HG03039 (cell line): ENCODE results near the gene LPIN3.

Experiments used
- ATAC-seq: cut with Tn5 transposase; IDR thresholded peaks from one replicate; pipeline ENCODE4 v1.9.1; 2021; ENCODE audit warnings: mild to moderate bottlenecking, moderate library complexity; ENCODE audit not compliant: unreplicated experiment

LPIN3 gene

DNA sequence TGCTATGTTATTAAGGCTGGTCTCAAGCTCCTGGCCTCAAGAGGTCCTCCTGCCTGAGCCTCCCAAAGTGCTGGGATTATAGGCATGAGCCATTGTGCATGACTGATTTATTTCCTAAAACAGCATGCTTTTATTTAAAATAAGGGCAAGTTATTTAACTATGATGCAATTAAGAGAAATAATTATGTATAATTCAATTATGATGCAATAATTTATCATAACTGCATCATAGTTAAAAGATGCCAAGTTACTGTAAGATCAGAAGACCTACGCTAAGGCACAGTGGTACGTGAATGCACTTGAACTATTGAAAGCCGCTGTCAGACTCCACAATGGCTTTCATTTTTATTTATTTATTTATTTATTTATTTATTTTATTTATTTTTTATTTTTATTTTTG is 50.3 kb downstream of the LPIN3 start:
- ATAC-seq: no peak

DNA sequence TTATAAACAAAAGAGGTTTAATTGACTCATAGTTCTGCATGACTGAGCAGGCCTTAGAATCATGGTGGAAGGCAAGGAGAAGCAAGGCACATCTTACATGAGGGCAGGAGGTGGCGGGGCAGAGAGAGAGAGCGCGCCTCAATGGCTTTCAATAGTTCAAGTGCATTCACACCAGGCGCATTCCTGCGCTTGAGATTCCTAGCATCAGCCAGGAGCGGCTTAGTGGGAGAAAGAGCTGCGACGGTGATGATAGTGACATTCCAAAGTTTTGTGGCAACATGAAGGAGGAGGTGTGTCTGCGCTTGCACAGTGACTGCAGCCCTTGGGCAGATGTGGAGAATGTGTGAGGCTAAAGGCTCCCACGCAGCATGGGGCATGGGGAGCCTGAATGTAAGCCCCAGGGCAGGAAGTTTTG is 51.0 kb downstream of the LPIN3 start:
- no peak for ATAC-seq

DNA sequence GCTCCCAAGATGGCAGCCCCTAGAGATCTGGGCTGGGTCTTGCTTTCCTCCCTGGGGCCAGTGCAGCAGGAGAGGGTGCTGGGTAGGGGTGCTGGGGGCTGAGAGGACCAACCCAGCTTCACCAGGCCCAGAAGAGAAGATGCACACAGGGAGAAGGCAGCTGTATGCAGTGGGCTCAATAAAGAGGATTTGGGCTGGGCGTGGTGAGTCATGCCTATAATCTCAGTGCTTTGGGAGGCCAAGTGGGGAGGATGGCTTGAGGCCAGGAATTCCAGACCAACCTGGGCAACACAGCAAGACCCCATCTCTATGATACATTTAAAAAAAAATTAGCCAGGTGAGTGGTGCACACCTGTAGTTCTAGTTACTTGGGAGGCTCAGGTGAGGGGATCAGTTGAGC is 51.7 kb downstream of the LPIN3 start:
- ATAC-seq: no peak

DNA sequence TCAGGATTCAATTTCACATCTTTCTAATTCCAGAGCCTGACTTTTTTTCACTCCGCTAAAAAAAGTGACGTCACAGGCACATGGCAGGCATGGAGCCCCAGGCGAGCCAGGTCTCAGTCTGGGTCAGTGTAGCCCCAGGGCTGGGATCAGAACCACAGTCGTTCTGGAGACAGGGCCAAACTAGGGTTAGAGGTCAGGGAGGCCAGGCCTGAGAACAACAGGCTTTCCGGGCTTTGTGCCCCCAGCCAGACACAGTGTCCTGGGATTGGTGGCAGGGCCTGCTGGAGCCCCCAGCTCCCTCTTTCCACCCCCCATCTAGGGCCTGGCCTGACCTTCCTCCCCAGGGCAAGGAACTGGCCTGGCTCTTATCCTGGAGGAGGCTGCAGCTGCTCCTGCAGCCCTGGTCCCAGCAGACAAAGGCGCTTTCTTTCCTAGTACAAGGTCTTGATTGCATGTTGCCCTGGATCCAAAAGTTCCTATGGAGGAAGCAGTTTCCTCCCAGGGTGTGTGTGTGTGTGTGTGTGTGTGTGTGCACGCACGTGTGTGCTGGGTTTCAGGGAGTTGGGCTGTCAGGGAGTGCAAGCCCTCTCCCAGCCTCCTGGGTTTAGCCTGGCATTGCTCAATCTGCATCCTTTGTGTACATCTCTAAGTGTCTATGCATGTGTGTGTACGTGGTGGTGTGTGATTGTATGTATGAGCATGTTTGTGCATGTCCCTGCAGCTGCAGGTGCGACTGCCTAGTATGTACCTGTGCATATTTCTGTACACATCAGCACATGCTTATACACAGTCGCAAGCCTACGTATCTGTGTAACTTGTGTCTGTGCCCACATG is 52.5 kb downstream of the LPIN3 start:
- ATAC-seq: no peak

DNA sequence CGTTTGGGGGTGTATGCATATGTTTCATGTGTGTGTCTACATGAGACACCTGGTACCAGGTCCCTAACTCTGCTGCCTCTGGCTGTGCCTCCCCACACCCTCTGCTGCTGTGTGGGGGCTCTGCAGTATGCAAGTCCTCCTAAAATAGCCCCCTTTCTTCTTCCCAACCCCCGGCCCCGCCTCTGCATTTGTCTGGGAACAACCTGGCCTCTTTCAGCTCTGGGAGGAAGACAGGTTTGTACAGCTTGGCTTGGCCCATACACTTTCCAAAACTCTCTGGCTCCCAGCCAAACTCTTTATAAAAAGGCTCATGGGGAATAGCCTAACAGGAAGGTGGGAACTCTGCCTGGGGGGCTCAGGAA is 53.1 kb downstream of the LPIN3 start:
- ATAC-seq: no peak

DNA sequence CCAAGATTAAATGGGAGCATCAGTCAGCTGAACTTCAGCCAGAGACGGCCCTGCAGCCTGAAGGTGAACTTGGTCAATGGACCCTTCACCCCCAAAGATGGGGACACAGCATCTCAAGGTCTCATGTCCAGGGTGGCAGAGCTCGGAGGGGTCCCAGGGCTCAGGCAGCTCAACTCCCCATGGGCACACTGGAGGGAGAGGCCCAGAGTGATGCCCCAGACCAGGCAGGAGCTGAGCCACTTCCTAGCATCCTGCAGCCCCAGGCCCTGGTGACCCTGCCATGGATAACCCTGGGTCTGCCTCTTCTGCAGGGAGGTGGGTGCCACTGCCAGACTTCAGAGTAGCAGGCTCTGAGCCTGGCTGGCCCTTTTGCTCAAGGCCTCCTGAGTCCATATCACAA is 53.5 kb downstream of the LPIN3 start:
- ATAC-seq: no peak

DNA sequence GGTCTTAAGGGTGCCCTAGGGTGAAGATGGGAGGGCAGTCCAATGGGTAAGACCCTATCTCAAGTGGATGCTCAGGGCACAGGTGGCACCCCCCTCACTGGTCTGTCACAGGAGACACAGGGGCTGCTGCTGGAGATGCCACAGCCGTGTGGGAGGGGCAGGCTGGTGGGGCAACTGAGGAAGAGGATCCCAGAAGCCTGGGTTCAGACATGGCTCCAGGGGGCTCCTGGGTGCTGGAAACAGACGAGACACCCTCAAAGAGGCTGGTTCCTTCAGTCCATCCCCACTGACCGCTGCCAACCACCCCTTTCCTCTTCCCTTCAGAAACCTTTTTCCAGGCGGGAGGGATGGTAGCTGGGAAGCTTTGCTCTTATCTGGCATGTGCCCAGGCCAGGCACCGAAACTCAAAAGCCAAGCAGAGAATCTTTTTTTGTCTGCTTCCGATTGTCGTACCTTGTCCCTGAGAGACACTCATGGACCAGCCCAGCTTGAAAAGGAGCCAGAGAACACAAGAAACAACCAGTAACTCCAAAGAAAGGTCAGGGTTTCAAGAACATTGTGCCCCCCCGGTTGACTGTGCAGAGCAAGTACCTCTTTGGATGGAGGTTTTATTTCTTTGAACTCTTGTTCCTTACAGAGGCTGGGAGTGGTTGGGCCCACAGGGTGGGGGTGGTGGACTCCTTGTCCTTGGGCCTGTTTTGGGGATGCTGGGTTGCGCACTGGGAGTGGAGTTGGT is 54.5 kb downstream of the LPIN3 start:
- no peak for ATAC-seq

DNA sequence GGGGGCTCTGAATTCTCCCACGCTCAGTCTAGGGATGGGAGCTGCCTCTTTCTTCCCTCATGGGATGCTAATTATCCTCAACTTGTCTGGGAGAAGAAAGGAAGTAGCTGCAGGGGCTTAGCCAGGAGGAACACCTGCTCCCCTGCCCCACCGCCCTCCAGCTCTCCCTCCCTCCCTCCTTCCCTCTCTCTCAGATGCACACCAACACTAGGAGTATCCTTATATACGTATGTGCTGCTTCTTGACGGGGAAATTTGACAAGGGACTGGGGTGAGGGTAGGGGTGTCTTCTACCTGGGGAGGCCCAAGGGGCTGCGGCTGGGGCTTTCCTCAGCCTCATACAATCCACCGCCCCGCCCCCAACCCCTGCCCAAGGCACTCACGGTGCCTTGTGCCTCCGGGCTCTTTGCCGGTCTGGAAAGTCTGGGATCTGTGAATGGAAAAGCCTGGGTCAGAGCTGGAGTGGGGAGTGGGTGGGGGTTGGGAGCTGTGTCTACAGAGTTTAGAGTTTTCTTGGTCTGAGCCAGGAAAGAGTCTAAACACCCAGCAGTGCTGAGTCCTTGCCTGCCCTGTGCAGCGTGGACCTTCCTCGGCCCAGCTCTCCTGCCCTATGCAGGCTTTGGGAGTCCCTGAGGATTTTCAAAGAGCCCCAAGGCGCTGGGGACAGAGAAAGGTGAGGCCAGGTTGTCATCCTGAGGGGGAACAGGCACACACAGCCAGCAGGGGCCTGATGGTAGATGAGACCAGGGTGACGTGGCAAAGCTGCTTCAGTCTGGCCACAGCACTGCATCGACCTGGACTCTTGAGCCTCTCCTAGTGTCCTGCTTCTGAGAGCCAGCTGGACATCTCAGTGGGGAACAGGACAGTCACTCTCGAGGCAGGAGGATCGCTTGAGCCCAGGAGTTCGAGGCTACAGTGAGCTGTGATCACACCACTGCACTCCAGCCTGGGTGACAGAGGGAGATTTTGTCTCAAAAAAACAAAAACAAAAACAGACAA is 55.3 kb downstream of the LPIN3 start:
- ATAC-seq: no peak

DNA sequence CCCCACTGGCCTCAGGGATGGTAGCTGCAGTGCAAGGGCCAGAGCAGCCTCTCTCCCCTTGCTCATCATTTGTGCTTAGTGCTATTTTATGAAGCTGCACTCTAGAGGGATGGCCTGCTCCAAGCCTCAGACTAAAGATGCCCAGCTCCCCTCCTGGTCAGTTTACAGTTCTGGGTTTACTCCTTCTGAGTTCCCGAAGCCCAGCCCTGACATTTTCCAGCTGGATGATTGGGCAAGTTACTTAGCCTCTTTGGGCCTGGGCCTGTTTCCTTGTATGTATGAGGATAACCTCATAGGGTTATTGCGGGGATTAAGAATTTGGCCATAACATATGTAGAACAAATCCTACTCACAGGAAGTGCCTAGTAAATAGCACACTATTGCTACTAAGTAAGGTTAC is 57.8 kb downstream of the LPIN3 start:
- ATAC-seq: no peak

DNA sequence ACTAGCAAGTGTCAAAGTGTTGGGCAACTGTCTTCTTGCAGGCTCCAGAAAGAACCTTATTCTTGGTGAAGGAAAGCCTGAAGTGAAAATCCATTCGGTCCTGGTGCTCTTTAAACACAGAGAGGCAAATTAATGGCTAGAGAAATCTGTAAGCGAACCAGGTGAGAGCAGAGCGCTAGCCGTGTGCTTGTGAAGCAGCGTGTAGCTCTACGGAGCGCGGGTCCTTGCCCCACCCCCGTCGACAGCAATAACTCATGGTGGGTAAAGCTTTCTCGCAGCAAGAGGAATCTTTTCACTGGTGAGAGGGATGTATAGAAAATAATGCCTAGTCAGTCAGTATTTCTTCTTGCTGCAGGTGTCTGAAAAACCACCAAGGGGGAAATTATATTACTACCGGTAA is 63.0 kb downstream of the LPIN3 start:
- ATAC-seq: no peak

DNA sequence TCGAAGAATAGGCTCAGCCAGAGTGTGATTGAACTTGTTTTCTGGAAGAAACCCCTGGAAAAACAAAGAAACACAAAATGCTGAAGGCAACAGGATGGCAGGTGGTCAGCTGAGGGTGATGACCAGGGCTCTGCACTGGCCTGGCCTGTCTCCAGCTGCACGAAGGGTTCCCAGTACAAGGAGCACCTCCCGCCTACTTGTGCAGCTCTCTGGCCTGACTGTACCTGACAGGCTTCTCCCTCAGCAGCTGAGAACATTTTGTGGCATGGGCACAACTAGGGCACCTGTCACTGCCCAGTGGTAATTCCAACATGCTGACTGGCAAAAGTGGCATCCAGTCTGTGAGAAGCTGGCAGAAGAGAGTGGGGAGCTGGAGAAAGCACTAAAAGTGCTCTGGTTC is 64.8 kb downstream of the LPIN3 start:
- no peak for ATAC-seq

DNA sequence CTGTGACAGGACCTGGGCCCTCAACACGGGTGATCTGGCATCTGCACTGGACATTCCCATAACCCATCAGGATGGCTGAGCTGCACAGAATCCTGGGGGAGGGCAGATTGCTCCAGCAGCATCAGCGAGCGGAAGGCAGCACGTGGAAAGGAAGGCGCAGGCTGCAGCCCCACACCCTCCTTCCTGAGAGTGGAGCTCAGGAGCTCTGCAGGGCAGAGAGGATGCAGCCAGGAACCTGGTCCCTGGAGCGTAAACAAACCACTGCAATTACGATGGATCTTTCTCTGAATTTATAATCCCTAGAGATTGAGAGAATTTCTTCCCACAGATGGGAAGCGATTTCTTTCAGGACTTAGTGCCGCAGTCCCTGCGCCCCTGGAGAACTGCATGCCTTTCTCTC is 65.7 kb downstream of the LPIN3 start:
- no peak for ATAC-seq

DNA sequence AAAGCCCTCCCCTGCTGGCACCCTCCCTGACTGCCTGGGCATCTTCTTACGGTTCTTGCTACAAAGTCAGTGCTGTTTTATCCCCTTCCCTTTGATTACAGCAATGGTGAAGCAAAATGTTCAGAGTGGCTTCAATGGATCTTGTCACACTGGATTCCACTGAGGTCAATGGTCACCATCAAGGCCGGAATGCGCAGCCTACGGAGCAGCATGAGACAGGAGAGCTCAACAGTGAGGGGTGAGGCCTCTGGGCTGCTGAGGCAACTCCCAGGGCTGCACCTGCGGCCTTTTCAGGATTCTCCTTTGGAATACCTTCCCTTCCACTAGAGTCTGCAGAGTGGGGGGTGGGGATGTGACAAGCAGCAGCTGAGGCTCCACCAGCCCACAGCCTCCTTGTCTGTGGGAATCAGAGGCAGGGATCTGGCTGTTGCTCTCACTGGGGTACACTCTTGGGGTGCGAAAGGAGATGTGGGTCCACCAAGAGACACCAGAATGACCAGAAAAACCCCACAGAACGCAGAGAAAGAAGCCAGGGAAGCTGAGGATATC is 66.3 kb downstream of the LPIN3 start:
- no peak for ATAC-seq

DNA sequence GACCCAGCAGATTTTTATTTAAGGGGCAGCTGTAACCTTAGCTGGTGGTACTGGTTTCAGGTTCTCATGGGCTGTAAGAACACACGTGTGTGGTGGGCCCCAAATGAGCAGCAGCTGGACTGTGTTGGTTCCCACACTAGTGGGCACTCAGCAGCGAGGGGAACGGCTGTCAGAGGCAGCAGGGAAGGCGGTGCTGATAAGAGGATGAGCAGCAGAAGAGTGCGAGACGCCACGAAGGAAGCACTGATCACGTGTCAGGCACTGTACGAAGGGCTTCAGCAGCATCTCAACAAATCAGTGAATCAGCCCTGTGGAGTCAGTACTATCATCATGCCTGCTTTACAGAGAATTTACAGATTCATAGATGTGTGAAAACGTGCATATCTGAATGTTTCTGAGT is 67.0 kb downstream of the LPIN3 start:
- ATAC-seq: no peak

DNA sequence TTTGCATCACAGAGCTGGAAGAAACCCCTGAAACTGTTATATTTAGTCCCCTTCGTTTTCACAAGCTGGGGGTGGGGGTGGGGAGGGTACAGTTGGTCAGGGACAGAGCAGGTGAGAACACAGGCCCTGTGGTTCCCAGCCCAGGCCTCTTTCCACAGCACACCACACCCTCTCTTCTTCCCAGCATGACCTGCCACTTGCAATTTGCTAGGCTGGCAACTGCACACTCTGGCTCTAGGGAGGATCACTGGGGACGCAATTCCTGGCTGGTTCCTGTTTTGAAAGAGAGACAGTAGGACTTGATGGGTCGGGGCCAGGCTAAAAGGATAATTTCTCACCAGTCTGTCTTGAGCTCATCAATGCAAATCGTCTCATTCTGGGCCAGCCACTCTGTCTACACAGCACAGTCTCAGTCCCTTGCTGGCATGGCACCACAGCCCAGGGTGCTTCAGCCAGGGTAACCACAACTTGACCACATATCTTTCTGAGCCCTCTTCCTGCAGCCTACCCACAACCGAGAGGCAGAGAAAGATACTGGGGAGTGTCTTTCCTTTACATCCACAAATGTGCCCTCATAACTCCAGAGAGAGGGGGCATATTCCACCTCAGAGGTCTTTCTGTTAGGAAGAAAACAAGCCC is 67.7 kb downstream of the LPIN3 start:
- peak; percentile 67 for ATAC-seq

DNA sequence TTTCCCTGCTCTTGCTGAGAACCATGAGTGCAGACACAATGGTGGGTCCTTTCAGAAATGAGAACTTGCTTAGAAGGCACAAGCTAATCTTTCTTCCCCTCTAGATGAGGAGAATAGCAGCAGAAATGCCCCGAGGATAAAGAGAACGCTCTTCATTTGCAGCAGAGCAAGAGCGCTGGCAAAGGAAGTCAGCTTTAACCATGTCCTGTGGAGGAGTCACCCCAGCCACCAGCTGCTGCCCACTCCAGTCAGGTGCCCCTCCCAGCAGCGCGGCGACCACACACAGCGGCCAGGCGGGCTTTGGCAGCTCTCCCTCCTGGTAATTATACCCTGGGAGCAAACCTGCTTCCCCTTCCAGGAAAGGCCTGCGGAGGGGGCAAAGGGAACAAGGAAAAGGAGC is 68.4 kb downstream of the LPIN3 start:
- ATAC-seq: no peak
